HL-60 (cell line): ENCODE results near the gene INPP4B.
A peak's percentile ranks its signal among the peaks of the same experiment; 100 is the strongest.

Experiments
- DNase-seq, 2 experiments: peaks; one replicate each; pipeline ENCODE4 v3.0.0-alpha.2; 2010 to 2020; ENCODE audit warnings: low read depth in 1 of 2, low spot score in 1 of 2
- H3K27ac ChIP-seq: fragments of 250-450 bp; sonication (Bioruptor Pico); replicated peaks from 2 replicates; pipeline ENCODE4 v1.5.1; 2020; ENCODE audit warnings: mild to moderate bottlenecking, moderate library complexity
- H3K27me3 ChIP-seq: fragments of 250-450 bp; sonication (Bioruptor Pico); 2 replicates; pipeline ENCODE4 v1.5.1; 2021; ENCODE audit warnings: mild to moderate bottlenecking, moderate library complexity; ENCODE audit not compliant: insufficient read depth, poor library complexity, severe bottlenecking
- H3K4me3 ChIP-seq: replicated peaks from 2 replicates; pipeline ENCODE4 v1.5.1; 2011; ENCODE audit warnings: mild to moderate bottlenecking, control low read depth, low read length; ENCODE audit not compliant: insufficient read depth
- CTCF ChIP-seq: IDR thresholded peaks from one replicate; pipeline ENCODE4 v1.5.1; 2011; ENCODE audit warnings: low read length, control low read depth, inconsistent platforms; ENCODE audit not compliant: insufficient read depth
- GABPA ChIP-seq: IDR thresholded peaks from 2 replicates; pipeline ENCODE4 v1.6.1; 2012; ENCODE audit warnings: low read depth
- POLR2AphosphoS5 ChIP-seq: IDR thresholded peaks from 2 replicates; pipeline ENCODE4 v1.6.1; 2012; ENCODE audit warnings: low read depth
- REST ChIP-seq: IDR thresholded peaks from 2 replicates; pipeline ENCODE4 v1.6.1; 2012; ENCODE audit warnings: low read depth; ENCODE audit not compliant: insufficient replicate concordance
- SPI1 ChIP-seq: IDR thresholded peaks from 2 replicates; pipeline ENCODE4 v1.6.1; 2012; ENCODE audit warnings: low read depth, mild to moderate bottlenecking, borderline replicate concordance

INPP4B gene

GRCh38 chr4:142265946-142266345 lies 580.2 kb downstream of the INPP4B start:
- DNase-seq: no peak
- Histone ChIP-seq H3K4me3 (no peak overlapping the region), H3K27ac (no peak overlapping the region), H3K27me3 (no peaks in the 10 kb centered on the region)
- TF ChIP-seq GABPA (no peak), SPI1 (no peak), POLR2AphosphoS5 (no peak), REST (no peak), CTCF (no peak)

GRCh38 chr4:142265536-142265935 lies 580.6 kb downstream of the INPP4B start:
- Histone ChIP-seq H3K27me3 (no peaks in the 10 kb centered on the region), H3K4me3 (no peak overlapping the region), H3K27ac (no peak overlapping the region)
- DNase-seq: no peak
- TF ChIP-seq REST (no peak), POLR2AphosphoS5 (no peak), CTCF (no peak), SPI1 (no peak), GABPA (no peak)

- TF ChIP-seq REST (no peak), GABPA (no peak), SPI1 (peak; percentile 52; the same call in 1 of the 2 replicates), CTCF (no peak)
- no peak overlapping the region for H3K27ac ChIP-seq
- no peak overlapping the region for H3K4me3 ChIP-seq
- no peak for DNase-seq
- no peaks in the 10 kb centered on the region for H3K27me3 ChIP-seq
Measured at GRCh38 chr4:142264961-142265360, 581.1 kb downstream of the INPP4B start.
